Osteoblast (primary cell): ENCODE measurements around the gene SNX25. TPM values are rescaled to one million over a fixed set of nuclear protein-coding genes. Genes with fewer than 3 reads are reported as not detected.
A peak's percentile ranks its signal among the peaks of the same experiment; 100 is the strongest.
"Not testable (repeated sequence)": the region's sequence is repeated elsewhere in the genome, so short reads cannot be mapped to it uniquely, and the experiment has no call there.

Source experiments
- DNase-seq: peaks from one replicate; pipeline ENCODE4 v3.0.0; 2011; ENCODE audit warnings: low spot score, mixed read lengths; ENCODE audit not compliant: insufficient read length; ENCODE audit errors: missing footprints
- H2AFZ ChIP-seq: 2 replicates; pipeline ENCODE4 v1.6.0; 2011; ENCODE audit warnings: mild to moderate bottlenecking, low read length
- H3K27ac ChIP-seq: 2 replicates; pipeline ENCODE4 v1.5.1; 2011; ENCODE audit warnings: mild to moderate bottlenecking, low read depth, low read length, moderate library complexity
- H3K27me3 ChIP-seq: 2 replicates; pipeline ENCODE4 v1.6.0; 2012; ENCODE audit warnings: mild to moderate bottlenecking, control low read depth, inconsistent platforms, low read length, moderate library complexity; ENCODE audit not compliant: insufficient read depth
- H3K36me3 ChIP-seq: 2 replicates; pipeline ENCODE4 v1.5.1; 2011; ENCODE audit warnings: mild to moderate bottlenecking, low read length, control low read depth, moderate library complexity; ENCODE audit not compliant: insufficient read depth
- H3K4me1 ChIP-seq: 2 replicates; pipeline ENCODE4 v1.5.1; 2011; ENCODE audit warnings: mild to moderate bottlenecking, low read length, control low read depth, moderate library complexity; ENCODE audit not compliant: insufficient read depth
- H3K4me2 ChIP-seq: 2 replicates; pipeline ENCODE4 v1.6.0; 2011; ENCODE audit warnings: mild to moderate bottlenecking, low read length; ENCODE audit not compliant: insufficient read depth
- H3K4me3 ChIP-seq: fragments of 200-600 bp; sonication (generic); 3 replicates; pipeline ENCODE4 v1.5.1; 2012; ENCODE audit warnings: mild to moderate bottlenecking, low read length, inconsistent platforms; ENCODE audit not compliant: insufficient read depth
- H3K79me2 ChIP-seq: 2 replicates; pipeline ENCODE4 v1.6.0; 2012; ENCODE audit warnings: mild to moderate bottlenecking, low read length, control low read depth, inconsistent platforms; ENCODE audit not compliant: insufficient read depth
- H3K9me3 ChIP-seq: 2 replicates; pipeline ENCODE4 v1.5.1; 2011; ENCODE audit warnings: low read depth, low read length, control low read depth
- H4K20me1 ChIP-seq: 2 replicates; pipeline ENCODE4 v1.6.0; 2012; ENCODE audit warnings: mild to moderate bottlenecking, low read length, control low read depth; ENCODE audit not compliant: insufficient read depth
- total RNA-seq: library from RNA; depleted of rRNA; stranded (reverse); fragments of >200 nt; gene quantifications from 2 replicates; pipeline ENCODE4 v1.2.3, GENCODE V29; 2012
- TF ChIP-seq, protein P1 (sequence below): IDR thresholded peaks from 2 replicates; pipeline ENCODE4 v1.5.1; 2011; ENCODE audit warnings: mild to moderate bottlenecking, low read depth, low read length, moderate library complexity; ENCODE audit errors: extremely low read depth

The SNX25 gene
- total RNA-seq, 1 donor: 98.1 TPM

- H4K20me1 ChIP-seq: peaks cover 22% of the 10 kb centered on the region
- H3K9me3 ChIP-seq: no peaks in the 10 kb centered on the region
- TF ChIP-seq, protein P1, sequence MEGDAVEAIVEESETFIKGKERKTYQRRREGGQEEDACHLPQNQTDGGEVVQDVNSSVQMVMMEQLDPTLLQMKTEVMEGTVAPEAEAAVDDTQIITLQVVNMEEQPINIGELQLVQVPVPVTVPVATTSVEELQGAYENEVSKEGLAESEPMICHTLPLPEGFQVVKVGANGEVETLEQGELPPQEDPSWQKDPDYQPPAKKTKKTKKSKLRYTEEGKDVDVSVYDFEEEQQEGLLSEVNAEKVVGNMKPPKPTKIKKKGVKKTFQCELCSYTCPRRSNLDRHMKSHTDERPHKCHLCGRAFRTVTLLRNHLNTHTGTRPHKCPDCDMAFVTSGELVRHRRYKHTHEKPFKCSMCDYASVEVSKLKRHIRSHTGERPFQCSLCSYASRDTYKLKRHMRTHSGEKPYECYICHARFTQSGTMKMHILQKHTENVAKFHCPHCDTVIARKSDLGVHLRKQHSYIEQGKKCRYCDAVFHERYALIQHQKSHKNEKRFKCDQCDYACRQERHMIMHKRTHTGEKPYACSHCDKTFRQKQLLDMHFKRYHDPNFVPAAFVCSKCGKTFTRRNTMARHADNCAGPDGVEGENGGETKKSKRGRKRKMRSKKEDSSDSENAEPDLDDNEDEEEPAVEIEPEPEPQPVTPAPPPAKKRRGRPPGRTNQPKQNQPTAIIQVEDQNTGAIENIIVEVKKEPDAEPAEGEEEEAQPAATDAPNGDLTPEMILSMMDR: no peak
- H2AFZ ChIP-seq: no peak overlapping the region
- H3K79me2 ChIP-seq: peaks cover 55% of the 10 kb centered on the region
- H3K27ac ChIP-seq: peak overlapping the region; percentile 74
- no peaks in the 10 kb centered on the region for H3K36me3 ChIP-seq
- peaks cover 33% of the 10 kb centered on the region for H3K4me1 ChIP-seq
- H3K27me3 ChIP-seq: no peaks in the 10 kb centered on the region
- peak; percentile 94 for DNase-seq
- H3K4me3 ChIP-seq: no peak overlapping the region
- peak overlapping the region; percentile 41 for H3K4me2 ChIP-seq
These were observed 28.9 kb downstream of the SNX25 start for GRCh38 chr4:185238215-185238681.

DNA sequence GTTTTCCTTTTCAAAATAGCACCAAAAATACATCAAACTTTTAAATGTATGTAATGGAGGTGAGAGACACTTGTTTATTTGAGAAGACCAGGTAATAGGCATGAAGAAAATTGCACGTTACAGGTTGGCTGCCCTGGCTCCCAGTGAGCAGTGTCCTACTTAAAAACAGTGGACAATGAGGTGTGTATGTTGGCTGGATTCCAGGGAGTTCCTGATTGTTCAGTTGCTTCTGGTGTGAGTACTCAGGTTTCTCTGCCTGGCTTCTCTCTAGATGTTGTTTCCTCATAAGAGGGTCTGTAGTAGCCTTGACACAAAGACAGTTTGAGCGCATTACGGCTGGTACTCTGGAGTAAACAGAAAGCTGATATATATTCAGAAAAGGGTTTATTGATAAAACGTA is 29.4 kb downstream of the SNX25 start:
- H3K9me3 ChIP-seq: no peaks in the 10 kb centered on the region
- H3K79me2 ChIP-seq: peaks cover 60% of the 10 kb centered on the region
- DNase-seq: no peak
- H3K27ac ChIP-seq: peak overlapping the region; percentile 74
- H2AFZ ChIP-seq: no peak overlapping the region
- H3K4me1 ChIP-seq: peaks cover 33% of the 10 kb centered on the region
- H3K36me3 ChIP-seq: no peaks in the 10 kb centered on the region
- H3K4me3 ChIP-seq: no peak overlapping the region
- H3K27me3 ChIP-seq: no peaks in the 10 kb centered on the region
- peaks cover 26% of the 10 kb centered on the region for H4K20me1 ChIP-seq
- TF ChIP-seq, protein P1: no peak
- H3K4me2 ChIP-seq: peak overlapping the region; percentile 41

DNA sequence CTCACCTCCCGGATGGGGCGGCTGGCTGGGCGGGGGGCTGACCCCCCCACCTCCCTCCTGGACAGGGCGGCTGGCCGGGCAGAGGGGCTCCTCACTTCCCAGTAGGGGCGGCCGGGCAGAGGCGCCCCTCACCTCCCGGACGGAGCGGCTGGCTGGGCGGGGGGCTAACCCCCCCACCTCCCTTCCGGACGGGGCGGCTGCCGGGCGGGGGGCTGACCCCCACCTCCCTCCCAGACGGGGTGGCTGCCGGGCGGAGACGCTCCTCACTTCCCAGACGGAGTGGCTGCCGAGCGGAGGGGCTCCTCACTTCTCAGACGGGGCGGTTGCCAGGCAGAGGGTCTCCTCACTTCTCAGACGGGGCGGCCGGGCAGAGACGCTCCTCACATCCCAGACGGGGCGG is 31.1 kb downstream of the SNX25 start:
- H4K20me1 ChIP-seq: peaks cover 24% of the 10 kb centered on the region
- H3K4me1 ChIP-seq: peaks cover 29% of the 10 kb centered on the region
- H3K4me2 ChIP-seq, H2AFZ ChIP-seq, H3K27me3 ChIP-seq, H3K36me3 ChIP-seq, H3K9me3 ChIP-seq, H3K27ac ChIP-seq, H3K4me3 ChIP-seq, DNase-seq: not testable (repeated sequence)
- peaks cover 68% of the 10 kb centered on the region for H3K79me2 ChIP-seq

GRCh38 chr4:185242749-185243533 is 33.5 kb downstream of the SNX25 start:
- TF ChIP-seq, protein P1: no peak
- DNase-seq: no peak
- Histone ChIP-seq H3K36me3 (peaks cover 4% of the 10 kb centered on the region), H3K79me2 (peaks cover 63% of the 10 kb centered on the region), H2AFZ (no peak overlapping the region), H3K4me3 (no peak overlapping the region), H3K9me3 (no peaks in the 10 kb centered on the region), H3K27ac (peak overlapping the region; percentile 70), H4K20me1 (peaks cover 24% of the 10 kb centered on the region), H3K27me3 (no peaks in the 10 kb centered on the region), H3K4me1 (peaks cover 26% of the 10 kb centered on the region), H3K4me2 (peak overlapping the region; percentile 13)
